GM18909 (cell line): ENCODE data around the gene CLTRN.
A peak's percentile ranks its signal among the peaks of the same experiment; 100 is the strongest.
"Not testable (repeated sequence)": the region's sequence is repeated elsewhere in the genome, so short reads cannot be mapped to it uniquely, and the experiment has no call there.

Experiments
- ATAC-seq: cut with Tn5 transposase; IDR thresholded peaks from one replicate; pipeline ENCODE4 v1.9.1; 2021; ENCODE audit warnings: mild to moderate bottlenecking; ENCODE audit not compliant: unreplicated experiment, poor library complexity

CLTRN gene

GRCh38 chrX:15654804-15655203, 9.8 kb downstream of the CLTRN start:
- ATAC-seq = not testable (repeated sequence)

- ATAC-seq = no peak
Observed at GRCh38 chrX:15653961-15654360, 10.6 kb downstream of the CLTRN start.

GRCh38 chrX:15647510-15647909, 17.1 kb downstream of the CLTRN start:
- ATAC-seq = peak; percentile 65

- no peak for ATAC-seq
Observed at GRCh38 chrX:15646543-15646942, 18.1 kb downstream of the CLTRN start.

- ATAC-seq = no peak
Observed at GRCh38 chrX:15646031-15646430, 18.6 kb downstream of the CLTRN start.

- ATAC-seq = no peak
Observed at GRCh38 chrX:15645266-15645665, 19.3 kb downstream of the CLTRN start.

- no peak for ATAC-seq
Observed at GRCh38 chrX:15644560-15644872, 20.1 kb downstream of the CLTRN start.

GRCh38 chrX:15643786-15644559, 20.6 kb downstream of the CLTRN start:
- ATAC-seq = no peak

- ATAC-seq = no peak
Observed at GRCh38 chrX:15631637-15632036, 33.0 kb downstream of the CLTRN start.

- ATAC-seq = no peak
Observed at GRCh38 chrX:15623054-15623453, 41.6 kb downstream of the CLTRN start.

- ATAC-seq = no peak
Observed at GRCh38 chrX:15619053-15619755, 45.4 kb downstream of the CLTRN start.

- ATAC-seq = no peak
Observed at GRCh38 chrX:15617111-15617510, 47.5 kb downstream of the CLTRN start.

- no peak for ATAC-seq
Observed at GRCh38 chrX:15616531-15616930, 48.1 kb downstream of the CLTRN start.

GRCh38 chrX:15607067-15607466, 57.5 kb downstream of the CLTRN start:
- no peak for ATAC-seq

- ATAC-seq = no peak
Observed at GRCh38 chrX:15606136-15606535, 58.5 kb downstream of the CLTRN start.

GRCh38 chrX:15605226-15605625, 59.4 kb downstream of the CLTRN start:
- no peak for ATAC-seq

- no peak for ATAC-seq
Observed at GRCh38 chrX:15602761-15603160, 61.8 kb downstream of the CLTRN start.

- ATAC-seq = no peak
Observed at GRCh38 chrX:15601932-15602331, 62.7 kb downstream of the CLTRN start.

- no peak for ATAC-seq
Observed at GRCh38 chrX:15600745-15601144, 63.9 kb downstream of the CLTRN start, which contains the start of gene ACE2. TSS of gene ACE2 (minus strand) at chrX:15600960. CDS start at chrX:15600911, 49 bp downstream.

- ATAC-seq = no peak
Observed at GRCh38 chrX:15600049-15600448, 64.6 kb downstream of the CLTRN start.

- ATAC-seq = no peak
Observed at GRCh38 chrX:15599461-15599860, 65.1 kb downstream of the CLTRN start.

- no peak for ATAC-seq
Observed at GRCh38 chrX:15598026-15598425, 66.6 kb downstream of the CLTRN start.
